ENCODE measurements around the gene ZNF888. TPM values are rescaled to one million over a fixed set of nuclear protein-coding genes. Genes with fewer than 3 reads are reported as not detected.
"Not testable (repeated sequence)": the region's sequence is repeated elsewhere in the genome, so short reads cannot be mapped to it uniquely, and the experiment has no call there.

ZNF888 gene
- total RNA-seq, 1 donor: 4.7 TPM

- H3K4me3 ChIP-seq (ENCODE audit: low read depth, low read length): no peak overlapping the region
- no peak for DNase-seq (ENCODE audit: low read depth)
- TF ChIP-seq CTCF (IDR thresholded peaks at IDR 0.05; ENCODE audit: insufficient read depth, low read depth, low read length): no peak
Observed at GRCh38 chr19:52901842-52902241, 21.4 kb downstream of the ZNF888 start.

DNA sequence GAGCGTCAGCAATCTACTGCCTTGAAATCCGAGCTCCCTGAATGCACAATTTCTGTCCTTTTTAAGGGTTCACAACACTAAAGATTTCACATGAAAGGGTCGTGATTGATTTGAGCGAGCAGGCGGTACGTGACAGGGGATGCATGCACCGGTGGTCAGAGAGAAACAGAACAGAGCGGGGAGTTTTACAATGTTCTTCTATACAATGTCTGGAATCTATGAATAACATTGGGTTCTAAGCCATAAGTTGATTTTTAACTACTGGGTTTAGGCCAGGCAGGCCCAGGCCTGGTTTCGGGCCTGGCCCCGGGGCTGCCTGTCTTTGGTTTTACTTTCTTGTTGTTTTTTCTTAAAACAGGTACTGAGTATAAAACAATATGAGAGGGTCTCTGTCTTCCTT is 24.6 kb downstream of the ZNF888 start:
- not testable (repeated sequence) for DNase-seq (ENCODE audit: low read depth); H3K4me3 ChIP-seq (ENCODE audit: low read depth, low read length)

DNA sequence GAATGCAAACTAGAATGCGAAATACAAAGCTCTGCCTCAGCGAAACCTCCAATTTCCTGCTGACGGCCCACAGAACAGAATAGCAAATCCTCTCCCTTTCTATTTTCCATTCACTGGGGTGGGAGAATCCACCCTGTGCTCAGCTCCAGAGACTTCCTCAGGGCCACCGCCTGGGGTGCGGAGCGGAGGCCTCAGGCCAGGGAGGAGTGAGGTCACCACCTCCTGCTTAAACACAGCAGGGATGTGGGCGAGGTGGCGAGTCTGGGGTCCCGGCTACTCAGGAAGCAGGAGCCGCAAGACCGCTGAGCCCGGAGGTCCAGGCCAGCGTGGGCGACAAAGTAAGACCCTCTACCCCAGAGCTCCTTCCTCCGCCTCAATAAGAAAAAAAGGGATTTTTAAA is 25.1 kb downstream of the ZNF888 start:
- peak overlapping the region; percentile 94 for H3K4me3 ChIP-seq (ENCODE audit: low read depth, low read length)
- TF ChIP-seq CTCF (IDR thresholded peaks at IDR 0.05; ENCODE audit: insufficient read depth, low read depth, low read length): no peak
- no peak for DNase-seq (ENCODE audit: low read depth)

DNA sequence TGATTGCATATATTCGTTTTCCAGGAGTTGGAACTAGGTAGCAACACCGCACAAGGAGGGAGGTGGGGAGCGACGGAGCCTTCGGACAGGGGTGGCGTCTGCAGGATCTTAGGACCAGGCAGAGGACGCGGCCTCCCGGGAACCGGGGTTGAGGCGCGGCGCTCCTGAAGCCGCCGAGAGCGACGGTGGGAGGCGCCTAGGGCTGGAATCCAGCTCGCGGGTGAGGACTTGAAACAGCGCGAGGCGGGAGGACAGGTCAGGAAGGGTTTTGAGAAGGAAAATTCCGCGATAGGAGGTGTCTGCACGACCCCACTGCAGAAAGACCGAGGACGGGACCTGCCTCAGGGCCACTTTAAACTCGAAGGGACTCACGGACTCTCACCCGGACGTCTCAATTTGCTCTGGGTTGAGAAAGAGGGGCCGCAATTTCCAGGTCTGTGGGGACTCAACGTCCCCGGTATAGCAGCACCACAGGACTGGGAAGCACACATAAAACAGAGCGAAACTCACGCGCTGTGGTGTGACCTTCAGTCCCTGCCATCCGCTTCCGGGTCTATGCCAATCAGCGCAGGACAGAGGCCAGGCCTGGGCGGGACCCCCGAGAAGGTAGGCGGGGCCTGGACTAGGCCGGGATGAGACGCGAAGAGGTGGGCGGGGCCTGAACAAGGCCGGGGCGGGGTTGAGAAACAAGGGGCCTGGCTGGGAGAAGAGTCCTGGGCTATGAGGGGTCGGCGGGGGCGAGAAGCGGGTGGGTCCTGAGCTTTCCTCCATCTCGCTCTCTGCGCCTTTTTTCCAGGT is 25.9 kb downstream of the ZNF888 start, which contains the start of gene ZNF320:
TSS of gene ZNF320 (minus strand) at position 498 of the 798 bp plus-strand sequence. CDS start 7,380 bp downstream, outside the sequence.
- TF ChIP-seq CTCF (IDR thresholded peaks at IDR 0.05; ENCODE audit: insufficient read depth, low read depth, low read length): no peak
- peak; percentile 94 for DNase-seq (ENCODE audit: low read depth)
- peak within 1 kb of the TSS; percentile 94 for H3K4me3 ChIP-seq (ENCODE audit: low read depth, low read length)

DNA sequence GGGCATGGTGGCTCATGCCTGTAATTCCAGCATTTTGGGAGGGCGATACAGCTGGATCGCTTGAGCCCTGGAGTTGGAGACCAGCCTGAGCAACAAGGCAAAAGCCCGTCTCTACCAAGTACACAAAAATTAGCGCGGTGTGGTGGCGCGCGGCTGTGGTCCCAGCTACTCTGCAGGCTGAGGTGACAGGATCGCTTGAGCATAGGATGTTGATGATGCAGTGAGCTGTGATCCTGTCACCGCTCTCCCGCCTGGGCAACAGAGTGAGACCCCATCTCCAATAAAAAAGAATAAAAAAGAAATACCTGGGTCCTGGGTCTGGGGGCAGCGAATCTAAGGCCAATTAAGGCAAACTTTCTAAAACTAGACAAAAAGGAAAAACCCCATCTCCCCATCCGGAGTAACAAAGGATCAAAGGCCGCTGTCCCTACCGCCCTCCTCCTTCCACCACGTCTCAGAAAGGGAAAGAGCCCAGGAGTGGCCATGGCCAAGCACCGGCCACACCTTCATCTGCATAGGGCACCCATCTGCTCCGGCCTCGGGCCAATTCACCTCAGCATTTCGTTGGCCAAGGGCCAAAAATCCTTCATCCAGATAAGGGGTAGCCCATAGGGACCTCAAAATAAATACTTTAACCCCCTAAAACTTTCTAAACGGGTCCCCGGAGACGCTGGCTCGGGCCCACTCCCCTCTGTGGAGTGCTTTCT is 26.6 kb downstream of the ZNF888 start:
- peak; percentile 28 for DNase-seq (ENCODE audit: low read depth)
- peak overlapping the region; percentile 94 for H3K4me3 ChIP-seq (ENCODE audit: low read depth, low read length)
- no peak for TF ChIP-seq CTCF (IDR thresholded peaks at IDR 0.05; ENCODE audit: insufficient read depth, low read depth, low read length)

DNA sequence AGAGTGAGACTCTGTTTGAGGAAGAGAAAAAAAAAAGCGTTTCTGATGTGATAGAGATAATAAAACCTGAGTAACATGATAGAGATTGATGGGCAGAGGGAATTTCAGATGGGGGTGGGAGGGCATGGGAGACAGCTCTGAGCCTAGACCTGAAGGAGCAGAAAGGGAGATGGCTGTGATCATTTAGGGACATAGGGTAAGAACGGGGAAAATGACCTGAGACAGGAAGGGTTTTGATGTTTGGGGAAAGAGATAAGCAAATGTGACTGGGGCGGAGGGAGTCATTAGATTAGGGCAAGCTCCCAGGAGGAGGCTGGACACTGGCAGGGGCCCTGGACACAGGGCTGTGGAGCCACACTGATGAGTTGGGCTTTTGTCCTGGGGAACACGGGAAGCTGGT is 31.9 kb downstream of the ZNF888 start:
- no peak overlapping the region for H3K4me3 ChIP-seq (ENCODE audit: low read depth, low read length)
- DNase-seq (ENCODE audit: low read depth): no peak
- no peak for TF ChIP-seq CTCF (IDR thresholded peaks at IDR 0.05; ENCODE audit: insufficient read depth, low read depth, low read length)

- no peak overlapping the region for H3K4me3 ChIP-seq (ENCODE audit: low read depth, low read length)
- TF ChIP-seq CTCF (IDR thresholded peaks at IDR 0.05; ENCODE audit: insufficient read depth, low read depth, low read length): no peak
- DNase-seq (ENCODE audit: low read depth): no peak
Observed at GRCh38 chr19:52889931-52890330, 33.3 kb downstream of the ZNF888 start.
